Left ventricle myocardium inferior (tissue), 1 donor: Measurements from ENCODE around the gene GPNMB. TPM values are rescaled to one million over a fixed set of nuclear protein-coding genes. Genes with fewer than 3 reads are reported as not detected.
"Not testable (repeated sequence)": the region's sequence is repeated elsewhere in the genome, so short reads cannot be mapped to it uniquely, and the experiment has no call there.

Experiments
- DNase-seq: peaks from one replicate; pipeline ENCODE4 v3.0.0-alpha.2; 2020
- H3K27ac ChIP-seq: fragments of 200-600 bp; replicated peaks from 2 replicates; pipeline ENCODE4 v1.8.0; 2021
- H3K27me3 ChIP-seq: fragments of 200-600 bp; 2 replicates; pipeline ENCODE4 v1.8.0; 2021; ENCODE audit warnings: low read depth
- H3K36me3 ChIP-seq: fragments of 200-600 bp; 2 replicates; pipeline ENCODE4 v1.8.0; 2021
- H3K4me1 ChIP-seq: fragments of 200-600 bp; 2 replicates; pipeline ENCODE4 v1.8.0; 2021
- H3K4me3 ChIP-seq: fragments of 200-600 bp; 2 replicates; pipeline ENCODE4 v1.8.0; 2021; ENCODE audit warnings: mild to moderate bottlenecking, moderate library complexity
- H3K9me3 ChIP-seq: fragments of 200-600 bp; replicated peaks from 2 replicates; pipeline ENCODE4 v1.8.0; 2021
- CTCF ChIP-seq: fragments of 200-600 bp; IDR thresholded peaks from 2 replicates; pipeline ENCODE4 v1.8.0; 2021; ENCODE audit warnings: antibody characterized with exemption, mild to moderate bottlenecking, borderline replicate concordance
- intact Hi-C: fragments of 100-400 bp; cut with micrococcal nuclease; formaldehyde crosslinking; loops from one replicate; pipeline ENCODE4 v1.11.0; 2022
- total RNA-seq: library from RNA; stranded (reverse); fragmentation: NEBNext Ultra II Directional; extraction: Animal tissue kit (Norgen Biotek cat#: 25700); gene quantifications from one replicate; pipeline ENCODE4 v1.2.1, GENCODE V29; 2021
- donor health status: DM: no; HTN: yes; CAD: no; lungs with severe emphysema.

GPNMB gene
- total RNA-seq, 1 donor from 2014 or later: 288 TPM

- DNase-seq: no peak
- TF ChIP-seq CTCF: no peak
- Histone ChIP-seq H3K9me3 (no peaks in the 10 kb centered on the region), H3K4me3 (no peak overlapping the region), H3K4me1 (peaks cover 25% of the 10 kb centered on the region), H3K27me3 (no peaks in the 10 kb centered on the region), H3K36me3 (peaks cover 67% of the 10 kb centered on the region), H3K27ac (no peak overlapping the region)
- intact Hi-C loops: no loop called here
These were observed 60.5 kb downstream of the GPNMB start for GRCh38 chr7:23306936-23307521.

DNA sequence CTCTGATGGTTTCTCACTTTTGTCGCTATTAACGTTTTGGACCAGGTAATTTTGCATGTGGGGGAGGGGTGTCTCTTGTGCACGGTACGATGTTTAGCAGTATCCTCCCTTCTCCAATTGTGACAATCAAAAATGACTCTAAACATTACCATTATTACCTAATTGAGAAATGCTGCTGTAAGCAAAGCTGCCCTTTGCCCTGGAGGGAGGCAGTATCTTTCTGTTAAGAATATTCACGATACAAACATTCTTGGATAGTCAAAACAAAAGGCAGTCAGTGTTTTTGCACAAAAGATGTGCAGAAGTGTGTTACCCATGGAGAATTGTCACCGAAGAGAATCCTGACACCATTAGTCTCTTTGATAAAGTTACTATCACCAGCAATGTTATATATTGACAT lies 62.2 kb downstream of the GPNMB start:
- DNase-seq: no peak
- Histone ChIP-seq H3K27ac (no peak overlapping the region), H3K9me3 (no peaks in the 10 kb centered on the region), H3K4me3 (no peak overlapping the region), H3K36me3 (peaks cover 52% of the 10 kb centered on the region), H3K4me1 (peaks cover 20% of the 10 kb centered on the region), H3K27me3 (no peaks in the 10 kb centered on the region)
- intact Hi-C loops: no loop called here
- no peak for TF ChIP-seq CTCF

GRCh38 chr7:23312141-23312540 lies 65.6 kb downstream of the GPNMB start:
- H3K27ac ChIP-seq, intact Hi-C loops, H3K9me3 ChIP-seq, H3K27me3 ChIP-seq, DNase-seq, H3K4me3 ChIP-seq: not testable (repeated sequence)
- peaks cover 11% of the 10 kb centered on the region for H3K4me1 ChIP-seq
- peaks cover 38% of the 10 kb centered on the region for H3K36me3 ChIP-seq

GRCh38 chr7:23315366-23315765 lies 68.8 kb downstream of the GPNMB start:
- H3K36me3 ChIP-seq: peaks cover 7% of the 10 kb centered on the region
- H3K27ac ChIP-seq: no peak overlapping the region
- intact Hi-C loops: no loop called here
- H3K4me3 ChIP-seq: no peak overlapping the region
- DNase-seq: no peak
- no peaks in the 10 kb centered on the region for H3K9me3 ChIP-seq
- no peak for TF ChIP-seq CTCF
- no peaks in the 10 kb centered on the region for H3K27me3 ChIP-seq
- peaks cover 11% of the 10 kb centered on the region for H3K4me1 ChIP-seq

Other genes with a start within 250 kb of the GPNMB start
- gene HYCC1, start 232.6 kb upstream of the GPNMB start, total RNA-seq: 34.8 TPM
- 150 TPM for gene KLHL7, start 141.0 kb upstream of the GPNMB start, total RNA-seq
- 20.3 TPM for gene NUP42, start 64.7 kb upstream of the GPNMB start, total RNA-seq
- 85.9 TPM for gene MALSU1, start 52.6 kb downstream of the GPNMB start, total RNA-seq
- gene IGF2BP3, start 223.7 kb downstream of the GPNMB start, total RNA-seq: 0.38 TPM